Prostate gland (tissue), 2 donors: Measurements from ENCODE around the gene DSC2. TPM values are rescaled to one million over a fixed set of nuclear protein-coding genes. Genes with fewer than 3 reads are reported as not detected.
"Not testable (repeated sequence)": the region's sequence is repeated elsewhere in the genome, so short reads cannot be mapped to it uniquely, and the experiment has no call there.

Experiments used
- DNase-seq: peaks from one replicate; pipeline ENCODE4 v3.0.0-alpha.2; 2019; ENCODE audit warnings: low spot score
- H3K27ac ChIP-seq, 2 donors: fragments of 200-600 bp; sonication (generic); 2 replicates each; pipeline ENCODE4 v1.5.1; 2017 to 2019
- H3K27me3 ChIP-seq: fragments of 200-600 bp; sonication (generic); replicated peaks from 2 replicates; pipeline ENCODE4 v1.5.1; 2019; ENCODE audit not compliant: insufficient read depth
- H3K36me3 ChIP-seq, 2 donors: fragments of 200-600 bp; sonication (generic); 1 replicate in 1 of 2; 2 replicates in 1 of 2; pipeline versions ENCODE4 v1.5.1 to v1.8.1; 2017 to 2019
- H3K4me1 ChIP-seq: fragments of 200-600 bp; sonication (generic); replicated peaks from 2 replicates; pipeline ENCODE4 v1.5.1; 2019
- H3K4me3 ChIP-seq, 2 donors: fragments of 200-600 bp; sonication (generic); 2 replicates each; pipeline ENCODE4 v1.5.1; 2017 to 2019
- H3K9me3 ChIP-seq: fragments of 200-600 bp; sonication (generic); 2 replicates; pipeline ENCODE4 v1.5.1; 2017
- POLR2A ChIP-seq: fragments of 450-650 bp; IDR thresholded peaks from one replicate; pipeline ENCODE4 v1.6.1; 2016; ENCODE audit warnings: antibody characterized with exemption, mild to moderate bottlenecking
- POLR2AphosphoS5 ChIP-seq: sonication (generic); formaldehyde crosslinking; IDR thresholded peaks from one replicate; pipeline ENCODE4 v1.6.1; 2017; ENCODE audit warnings: antibody characterized with exemption
- WGBS: methylation state at CpG from one replicate; pipeline ENCODE4 v1.1.5; 2018; 5-methylcytosine and 5-hydroxymethylcytosine counted together
- intact Hi-C: fragments of 100-400 bp; cut with DNase I; formaldehyde crosslinking; loops from one replicate; pipeline ENCODE4 v1.14.2; 2022
- total RNA-seq, 2 donors: library from RNA; depleted of rRNA; stranded (reverse); fragments of >200 nt; gene quantifications; one replicate each; pipeline ENCODE4 v1.1.0, GENCODE V29; 2016
- TF ChIP-seq, protein P1 (sequence below), 4 experiments: fragments of 200-600 bp in 2 of 4; fragments of 450-650 bp in 2 of 4; sonication (generic) in 2 of 4; IDR thresholded peaks; 1 replicate in 3 of 4; 2 replicates in 1 of 4; pipeline ENCODE4 v1.5.1; 2016 to 2019; ENCODE audit warnings: antibody characterized with exemption in 4 of 4, mild to moderate bottlenecking in 2 of 4, moderate library complexity in 2 of 4

The DSC2 gene
- total RNA-seq, 2 donors from 2014 or later = 8.4 to 29.1 TPM

DNA sequence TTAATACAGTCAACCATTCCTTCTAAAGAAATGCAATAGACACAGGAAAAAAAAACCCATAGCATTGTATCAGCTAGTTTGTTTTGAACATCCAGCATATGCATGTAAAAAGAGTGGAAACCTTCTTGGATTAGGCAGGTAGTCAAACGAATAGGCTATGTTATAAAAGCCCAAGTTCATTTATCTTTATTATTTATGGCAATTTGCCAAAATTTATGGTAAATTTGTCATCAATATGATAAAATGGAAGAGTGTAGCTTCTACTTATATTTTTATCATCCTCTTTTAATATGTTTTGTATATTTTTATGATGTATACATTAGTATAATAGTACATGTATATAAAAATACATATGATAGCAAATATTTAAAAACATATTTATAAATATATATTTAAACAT is 36.5 kb upstream of the DSC2 start:
- Histone ChIP-seq H3K27ac (no peak overlapping the region), H3K4me3 (no peak overlapping the region), H3K36me3 (no peaks in the 10 kb centered on the region), H3K27me3 (no peaks in the 10 kb centered on the region), H3K4me1 (no peaks in the 10 kb centered on the region), H3K9me3 (no peaks in the 10 kb centered on the region)
- DNase-seq = no peak
- intact Hi-C loops = no loop called here
- 63% methylated on average over 1 of the region's 1 CpG for WGBS
- no peak for TF ChIP-seq POLR2A
- TF ChIP-seq, protein P1, sequence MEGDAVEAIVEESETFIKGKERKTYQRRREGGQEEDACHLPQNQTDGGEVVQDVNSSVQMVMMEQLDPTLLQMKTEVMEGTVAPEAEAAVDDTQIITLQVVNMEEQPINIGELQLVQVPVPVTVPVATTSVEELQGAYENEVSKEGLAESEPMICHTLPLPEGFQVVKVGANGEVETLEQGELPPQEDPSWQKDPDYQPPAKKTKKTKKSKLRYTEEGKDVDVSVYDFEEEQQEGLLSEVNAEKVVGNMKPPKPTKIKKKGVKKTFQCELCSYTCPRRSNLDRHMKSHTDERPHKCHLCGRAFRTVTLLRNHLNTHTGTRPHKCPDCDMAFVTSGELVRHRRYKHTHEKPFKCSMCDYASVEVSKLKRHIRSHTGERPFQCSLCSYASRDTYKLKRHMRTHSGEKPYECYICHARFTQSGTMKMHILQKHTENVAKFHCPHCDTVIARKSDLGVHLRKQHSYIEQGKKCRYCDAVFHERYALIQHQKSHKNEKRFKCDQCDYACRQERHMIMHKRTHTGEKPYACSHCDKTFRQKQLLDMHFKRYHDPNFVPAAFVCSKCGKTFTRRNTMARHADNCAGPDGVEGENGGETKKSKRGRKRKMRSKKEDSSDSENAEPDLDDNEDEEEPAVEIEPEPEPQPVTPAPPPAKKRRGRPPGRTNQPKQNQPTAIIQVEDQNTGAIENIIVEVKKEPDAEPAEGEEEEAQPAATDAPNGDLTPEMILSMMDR (IDR thresholded peaks at IDR 0.05) = no peak
- no peak for TF ChIP-seq POLR2AphosphoS5

DNA sequence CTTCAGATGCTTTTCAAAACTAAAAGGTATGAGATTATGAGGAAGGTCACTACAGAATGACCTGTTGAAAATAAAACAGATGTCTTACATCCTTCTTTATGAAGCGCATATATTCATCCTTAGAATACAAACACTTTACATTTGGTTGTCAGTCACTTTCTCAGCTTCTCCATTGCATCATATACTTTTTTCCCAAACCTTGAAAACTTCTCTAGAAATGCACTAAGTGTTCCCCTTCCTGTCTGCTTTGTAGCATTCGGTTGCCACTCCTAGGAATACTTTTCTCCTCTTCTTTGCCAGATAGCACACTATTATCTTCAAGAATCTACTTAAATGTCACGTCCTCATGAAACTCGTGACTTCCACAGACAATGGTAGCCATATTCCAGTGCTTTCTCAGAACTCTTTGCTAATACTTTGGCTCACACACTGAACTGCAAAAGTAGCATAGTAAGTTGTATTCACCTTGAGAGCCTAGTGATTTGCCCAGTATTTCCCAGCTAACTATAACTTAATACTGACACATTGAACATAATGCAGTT is 32.8 kb upstream of the DSC2 start:
- no peak for TF ChIP-seq POLR2A
- no peak for DNase-seq
- H3K27me3 ChIP-seq = no peaks in the 10 kb centered on the region
- H3K9me3 ChIP-seq = no peaks in the 10 kb centered on the region
- WGBS = 85% methylated on average over 4 of the region's 4 CpGs
- no peaks in the 10 kb centered on the region for H3K4me1 ChIP-seq
- H3K4me3 ChIP-seq = no peak overlapping the region
- H3K36me3 ChIP-seq = no peaks in the 10 kb centered on the region
- intact Hi-C loops = no loop called here
- H3K27ac ChIP-seq = no peak overlapping the region

DNA sequence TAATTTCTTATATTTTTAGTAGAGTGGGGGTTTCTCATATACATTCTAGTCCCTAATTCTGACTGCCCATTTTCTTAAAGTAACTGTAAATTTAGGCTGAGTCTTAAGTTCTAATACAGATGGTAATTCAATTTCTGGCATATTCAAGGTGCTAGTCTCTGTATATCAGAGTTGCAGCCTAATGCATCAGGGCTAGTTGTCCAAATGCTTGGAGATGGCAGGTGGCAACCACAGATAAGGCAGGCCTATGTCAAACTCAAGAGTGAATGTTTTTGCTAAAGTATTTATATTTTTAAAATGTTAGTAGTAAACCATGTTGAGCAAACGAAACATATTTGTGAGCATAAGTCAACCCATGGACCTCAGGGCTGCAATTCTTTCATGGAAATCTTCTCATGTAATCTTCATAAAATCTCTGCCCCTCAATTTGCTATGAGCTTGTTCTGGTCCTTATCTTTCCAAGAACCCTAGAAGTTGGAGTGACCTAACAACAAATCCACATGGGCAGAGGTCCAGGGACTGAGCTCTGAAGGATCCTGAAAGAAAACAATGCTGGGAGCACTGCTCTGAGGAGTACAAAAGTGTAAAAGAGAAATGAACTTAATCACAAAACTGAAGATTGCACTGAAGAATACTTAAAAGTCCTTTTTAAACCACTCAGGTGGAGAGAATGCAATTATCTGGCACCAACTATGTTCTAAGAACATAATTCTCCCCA is 27.3 kb upstream of the DSC2 start:
- TF ChIP-seq, protein P1 (IDR thresholded peaks at IDR 0.05) = no peak
- no peak for TF ChIP-seq POLR2A
- no peak for TF ChIP-seq POLR2AphosphoS5
- WGBS = 81% methylated on average over 1 of the region's 1 CpG
- H3K36me3 ChIP-seq = no peaks in the 10 kb centered on the region

GRCh38 chr18:31125878-31126277 is 23.7 kb upstream of the DSC2 start:
- no peaks in the 10 kb centered on the region for H3K9me3 ChIP-seq
- no peaks in the 10 kb centered on the region for H3K4me1 ChIP-seq
- DNase-seq = no peak
- TF ChIP-seq POLR2A (no peak), POLR2AphosphoS5 (no peak)
- TF ChIP-seq, protein P1 (IDR thresholded peaks at IDR 0.05) = no peak
- intact Hi-C loops = no loop called here
- H3K27ac ChIP-seq = no peak overlapping the region
- whole genome bisulfite sequencing = 93% methylated on average over 1 of the region's 1 CpG
- no peak overlapping the region for H3K4me3 ChIP-seq
- H3K27me3 ChIP-seq = no peaks in the 10 kb centered on the region
- no peaks in the 10 kb centered on the region for H3K36me3 ChIP-seq

More for the DNA sequence above, 27.3 kb upstream of the DSC2 start:
- no peaks in the 10 kb centered on the region for H3K27me3 ChIP-seq
- H3K4me3 ChIP-seq = no peak overlapping the region
- H3K27ac ChIP-seq = no peak overlapping the region
- DNase-seq = no peak
- no peaks in the 10 kb centered on the region for H3K4me1 ChIP-seq
- H3K9me3 ChIP-seq = no peaks in the 10 kb centered on the region
- intact Hi-C loops = no loop called here

GRCh38 chr18:31123125-31123524 is 20.9 kb upstream of the DSC2 start:
- 60% methylated on average over 2 of the region's 2 CpGs for WGBS
- H3K27me3 ChIP-seq, H3K36me3 ChIP-seq, H3K4me3 ChIP-seq, H3K4me1 ChIP-seq, DNase-seq, H3K27ac ChIP-seq, intact Hi-C loops, H3K9me3 ChIP-seq: not testable (repeated sequence)

GRCh38 chr18:31120594-31120993 is 18.4 kb upstream of the DSC2 start:
- TF ChIP-seq POLR2AphosphoS5 (no peak), POLR2A (no peak)
- TF ChIP-seq, protein P1 (IDR thresholded peaks at IDR 0.05) = no peak
- no peak for DNase-seq
- intact Hi-C loops = no loop called here
- H3K4me3 ChIP-seq = no peak overlapping the region
- WGBS = 78% methylated on average over 2 of the region's 2 CpGs
- H3K27ac ChIP-seq = no peak overlapping the region
- no peaks in the 10 kb centered on the region for H3K4me1 ChIP-seq
- no peaks in the 10 kb centered on the region for H3K9me3 ChIP-seq
- H3K27me3 ChIP-seq = no peaks in the 10 kb centered on the region
- no peaks in the 10 kb centered on the region for H3K36me3 ChIP-seq
